ENCODE results near the gene CACNA2D1.

Gene CACNA2D1

DNA sequence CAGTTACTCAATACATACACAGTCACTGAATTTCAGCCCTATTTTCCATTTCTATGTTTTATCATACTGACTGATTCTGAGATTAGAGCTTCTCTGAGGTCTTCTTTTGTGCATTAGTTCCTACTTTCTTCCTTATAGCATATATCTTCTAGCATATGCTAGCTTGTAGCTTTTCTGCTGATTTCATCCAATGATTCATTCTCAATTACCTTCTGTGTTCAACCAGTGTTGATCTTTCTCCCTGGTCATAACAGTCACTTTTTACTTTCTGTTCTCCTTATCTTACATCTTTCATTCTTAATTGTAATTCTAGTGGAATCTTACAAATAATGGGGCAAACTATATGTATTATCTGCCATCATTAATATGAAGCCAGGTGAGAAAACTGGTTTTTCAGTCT is 514.2 kb downstream of the CACNA2D1 start:
- DNase-seq: no peak

DNA sequence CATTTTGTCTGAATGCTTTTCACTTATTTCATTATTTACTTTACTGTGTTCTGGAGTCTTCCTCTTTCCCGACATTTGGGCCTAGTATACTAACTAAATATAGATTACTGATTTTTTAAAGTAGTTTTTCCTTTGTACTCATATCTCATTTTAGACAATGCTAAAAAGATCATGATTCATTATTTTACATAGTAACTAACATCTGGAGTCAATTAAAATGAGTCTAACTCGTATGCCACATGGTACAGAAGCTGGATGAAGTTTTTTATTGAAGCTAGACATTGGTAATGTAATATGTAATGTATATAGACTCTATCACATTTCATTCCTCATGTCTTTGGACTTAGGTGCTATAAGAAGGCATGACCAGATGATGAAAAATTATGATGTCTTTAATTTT is 517.4 kb downstream of the CACNA2D1 start:
- no peak for DNase-seq

DNA sequence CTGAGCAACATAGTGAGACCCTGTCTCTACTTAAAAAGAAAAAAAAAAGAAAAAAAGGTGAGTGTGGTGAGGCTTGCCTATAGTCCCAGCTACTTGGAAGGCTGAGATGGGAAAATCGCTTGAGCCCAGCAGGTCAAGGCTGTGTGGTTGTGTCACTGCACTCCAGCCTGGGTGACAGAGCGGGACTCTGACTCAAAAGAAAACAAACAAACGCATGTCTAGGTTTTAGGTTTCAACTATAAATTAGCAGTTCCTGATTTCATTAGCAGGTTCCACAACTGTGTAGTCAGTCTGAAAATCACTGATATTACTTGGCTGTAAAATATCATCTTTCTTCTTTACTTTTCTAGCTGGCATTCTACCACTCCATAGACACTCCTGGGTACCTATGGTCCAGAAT is 518.0 kb downstream of the CACNA2D1 start:
- DNase-seq: no peak

DNA sequence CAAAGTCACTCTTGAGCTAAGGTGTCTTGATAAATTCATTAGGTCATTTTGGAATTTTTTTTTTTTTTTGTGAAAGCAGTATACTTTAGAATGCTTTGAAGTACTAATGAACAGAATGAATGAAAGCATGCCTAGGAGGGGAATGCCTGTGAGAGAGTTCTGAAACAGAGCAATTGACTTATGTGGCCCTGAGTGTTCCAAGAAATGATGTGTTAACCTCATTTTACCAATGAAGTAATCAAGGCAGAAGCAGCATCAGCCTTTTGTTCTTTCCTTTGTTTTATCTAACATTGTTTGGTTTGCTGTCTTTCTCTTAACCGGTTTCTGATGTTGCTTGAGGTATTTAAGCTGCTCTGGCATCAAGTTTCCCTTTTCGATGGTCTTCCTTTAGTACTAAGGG is 519.1 kb downstream of the CACNA2D1 start:
- no peak for DNase-seq

- DNase-seq: no peak
These were observed 524.1 kb downstream of the CACNA2D1 start for GRCh38 chr7:81919494-81919893.

DNA sequence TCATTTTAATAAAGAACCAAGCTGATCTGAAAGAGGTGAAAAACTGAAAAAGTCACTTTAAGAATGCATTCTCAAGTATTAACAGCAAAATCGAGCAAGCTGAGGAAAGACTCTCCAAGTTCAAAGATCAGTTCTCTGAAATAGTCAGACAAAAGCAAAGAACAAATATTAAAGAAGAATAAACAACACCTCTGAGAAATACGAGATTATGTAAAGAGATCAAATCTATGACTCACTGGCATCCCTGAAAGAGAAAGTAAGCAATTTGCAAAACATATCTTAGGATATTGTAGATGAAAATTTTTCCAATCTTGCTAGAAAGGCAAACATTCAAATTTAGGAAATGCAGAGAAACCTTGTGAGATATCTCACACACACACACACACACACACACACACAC is 535.4 kb downstream of the CACNA2D1 start:
- DNase-seq: no peak

DNA sequence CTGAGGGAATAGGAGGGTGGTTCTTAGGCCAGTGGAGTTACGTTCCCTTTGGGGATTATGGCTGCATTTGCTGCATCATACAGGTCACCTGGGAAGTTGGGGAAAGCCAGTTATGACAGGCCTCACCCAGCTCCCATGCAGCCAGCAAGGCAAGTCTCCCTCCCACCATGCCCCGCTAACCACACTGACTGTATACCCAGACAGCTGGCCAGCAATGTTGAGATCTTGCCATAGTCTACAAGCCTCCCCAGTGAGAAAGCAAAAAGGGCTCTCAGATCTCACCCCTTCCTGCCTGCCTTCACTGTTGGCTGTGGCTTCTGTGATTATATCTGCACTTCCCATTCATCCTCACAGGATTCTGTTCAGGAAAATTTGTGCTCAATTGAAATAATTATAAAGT is 540.5 kb downstream of the CACNA2D1 start:
- no peak for DNase-seq

- DNase-seq: no peak
These were observed 541.0 kb downstream of the CACNA2D1 start for GRCh38 chr7:81902536-81902935.

Measured in activated T-cell treated with anti-CD3 and anti-CD28 coated beads, Interleukin-2, amount 50 U/mL, for 1 hour (primary cell).